ENCODE measurements around the gene HSP90AA1.

GRCh38 chr14:102047808-102048540 lies 38.9 kb downstream of the HSP90AA1 start:
- no peak for TF ChIP-seq POLR2A (IDR thresholded peaks at IDR 0.05)
- TF ChIP-seq CTCF (IDR thresholded peaks at IDR 0.05): no peak

All from uterus (tissue), 2 donors.